Activated CD4-positive, alpha-beta T cell treated with anti-CD3 and anti-CD28 coated beads for 1 hour (primary cell): ENCODE results near the gene OXNAD1.

Experiments used
- DNase-seq: peaks from one replicate; pipeline ENCODE4 v3.0.0-alpha.2; 2020

The OXNAD1 gene

GRCh38 chr3:16248556-16248955 lies 16.5 kb upstream of the OXNAD1 start:
- no peak for DNase-seq

GRCh38 chr3:16249336-16249735 lies 15.7 kb upstream of the OXNAD1 start:
- no peak for DNase-seq

DNA sequence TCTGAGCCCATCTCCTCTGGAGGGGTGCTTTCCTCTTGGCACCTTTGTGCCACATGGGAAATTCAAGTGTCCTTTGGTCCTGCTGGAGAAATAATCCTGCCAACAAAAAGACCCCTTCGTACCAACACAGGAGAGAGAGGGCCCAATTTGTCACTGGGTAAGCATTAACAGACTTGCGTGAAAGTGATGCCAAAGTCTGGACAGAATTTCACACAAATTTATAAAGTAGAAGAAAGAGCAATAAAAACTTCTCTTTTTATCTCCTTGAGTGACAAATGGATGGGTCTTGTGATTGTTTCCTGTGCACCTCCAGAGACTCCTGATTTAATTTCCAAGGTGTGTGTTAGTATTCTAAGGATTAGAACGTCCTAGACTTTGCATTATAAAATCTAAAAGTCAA lies 15.1 kb upstream of the OXNAD1 start:
- DNase-seq = no peak

GRCh38 chr3:16251316-16252085 lies 13.5 kb upstream of the OXNAD1 start:
- no peak for DNase-seq

DNA sequence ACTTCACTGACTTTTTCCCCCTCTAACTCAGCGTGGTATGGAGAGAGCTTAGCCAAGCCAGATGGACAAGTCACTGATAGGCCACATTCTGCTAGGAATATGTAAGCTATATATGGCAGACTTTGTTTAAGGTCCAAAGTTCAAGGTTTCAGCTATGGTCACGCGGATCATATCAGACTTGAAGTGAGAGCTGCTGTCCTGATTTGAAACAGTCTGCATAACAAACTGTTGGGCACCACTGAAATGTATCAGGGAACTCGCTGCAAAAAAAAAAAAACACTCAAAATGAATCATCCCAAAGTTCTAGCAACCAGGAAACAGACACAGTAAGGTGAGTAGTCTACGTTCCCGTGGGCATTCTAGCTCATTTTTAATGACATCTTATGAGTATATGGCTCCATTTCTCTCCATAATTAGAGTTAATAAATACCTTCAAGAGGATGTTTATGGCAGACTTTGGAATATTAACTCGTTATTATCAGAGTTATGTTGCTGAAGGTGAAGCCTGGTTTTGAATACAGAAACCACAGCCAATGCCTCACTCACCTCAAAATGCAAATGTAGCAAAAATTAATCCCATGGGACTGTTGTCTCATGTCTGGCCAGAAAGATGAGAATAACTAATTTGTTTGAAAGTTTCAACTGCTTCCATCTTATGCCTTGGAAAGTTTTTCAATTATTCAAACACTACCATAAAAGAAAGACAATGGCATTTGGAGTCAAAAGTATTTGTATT lies 12.6 kb upstream of the OXNAD1 start:
- no peak for DNase-seq

DNA sequence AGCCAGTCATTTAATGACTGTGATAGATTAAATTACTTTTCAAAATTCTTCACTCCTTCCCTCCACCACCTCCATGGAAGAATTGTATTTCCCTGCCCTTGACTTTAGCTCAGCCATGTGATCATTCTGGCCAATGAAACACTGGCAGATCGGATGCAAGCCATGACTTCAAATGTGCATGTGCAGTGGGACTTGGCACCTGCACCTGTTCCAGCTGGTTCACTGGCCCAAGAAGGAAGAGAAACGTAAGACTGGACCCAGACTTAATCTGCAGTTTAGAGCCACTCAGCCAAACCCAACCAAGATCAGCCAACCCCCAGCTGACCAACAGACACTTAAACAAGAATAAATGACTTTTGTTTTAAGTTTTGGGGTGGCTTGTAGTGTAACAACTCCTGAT lies 12.0 kb upstream of the OXNAD1 start:
- DNase-seq = no peak

- no peak for DNase-seq
Observed at GRCh38 chr3:16253601-16254000, 11.4 kb upstream of the OXNAD1 start.

DNA sequence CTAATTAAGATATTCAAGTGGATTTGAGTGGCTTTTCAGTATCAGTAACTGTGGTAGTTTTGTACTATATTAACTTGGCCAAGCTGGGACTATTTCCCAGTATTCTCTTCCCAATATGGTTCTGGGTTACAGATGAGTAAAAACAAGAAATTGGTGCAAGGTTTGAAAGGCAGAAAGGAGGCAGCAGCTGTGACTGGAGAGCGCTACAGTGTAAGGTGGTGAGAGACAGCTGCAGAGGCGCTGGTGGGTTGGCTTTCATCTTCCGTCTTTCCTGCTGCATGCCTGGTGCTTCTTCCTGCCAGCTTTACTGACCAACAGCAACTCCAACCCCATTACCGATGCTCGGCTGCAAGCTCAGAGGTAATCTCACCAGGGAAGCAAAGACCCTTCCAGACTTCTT lies 10.1 kb upstream of the OXNAD1 start:
- no peak for DNase-seq

DNA sequence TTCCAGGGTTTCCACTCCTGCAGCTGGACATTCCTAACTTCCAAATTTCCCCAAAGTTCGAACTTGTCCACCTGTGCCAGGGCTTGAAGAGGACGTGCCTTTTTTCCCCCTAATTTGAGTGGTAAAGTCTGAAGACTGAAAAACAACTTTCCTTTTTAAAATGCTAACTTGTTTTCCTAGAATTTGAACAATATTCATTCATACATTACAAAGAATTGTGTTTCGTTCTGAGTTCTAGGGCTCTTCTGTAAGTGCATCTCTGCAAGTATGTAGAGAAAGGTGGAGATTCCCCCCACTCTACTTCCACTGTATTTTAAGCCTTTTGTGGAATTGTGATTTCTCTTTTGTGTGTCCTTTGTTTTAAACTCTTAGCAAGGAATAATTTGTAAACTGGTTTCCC lies 9.7 kb upstream of the OXNAD1 start:
- DNase-seq = no peak

- DNase-seq = no peak
Observed at GRCh38 chr3:16255726-16256125, 9.3 kb upstream of the OXNAD1 start.

GRCh38 chr3:16257309-16257708 lies 7.7 kb upstream of the OXNAD1 start:
- DNase-seq = no peak

DNA sequence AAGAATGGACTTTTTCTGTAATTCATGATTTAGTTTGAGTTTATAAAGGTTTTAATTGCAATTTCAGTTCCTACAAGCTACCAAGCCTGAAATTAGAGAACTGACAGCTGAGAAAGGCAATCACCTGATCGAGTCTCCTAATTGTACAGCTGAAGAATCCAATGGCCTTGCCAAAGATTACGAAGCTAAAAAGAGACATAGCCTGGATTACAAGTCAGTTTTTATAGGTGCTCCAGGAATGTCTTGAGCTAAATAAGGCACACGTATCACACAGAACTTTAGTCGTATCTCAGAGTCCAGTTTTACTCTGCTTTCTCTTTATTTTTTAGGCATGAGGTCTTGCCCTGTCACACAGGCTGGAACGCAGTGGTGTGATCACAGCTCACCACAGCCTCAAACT lies 6.8 kb upstream of the OXNAD1 start:
- no peak for DNase-seq

DNA sequence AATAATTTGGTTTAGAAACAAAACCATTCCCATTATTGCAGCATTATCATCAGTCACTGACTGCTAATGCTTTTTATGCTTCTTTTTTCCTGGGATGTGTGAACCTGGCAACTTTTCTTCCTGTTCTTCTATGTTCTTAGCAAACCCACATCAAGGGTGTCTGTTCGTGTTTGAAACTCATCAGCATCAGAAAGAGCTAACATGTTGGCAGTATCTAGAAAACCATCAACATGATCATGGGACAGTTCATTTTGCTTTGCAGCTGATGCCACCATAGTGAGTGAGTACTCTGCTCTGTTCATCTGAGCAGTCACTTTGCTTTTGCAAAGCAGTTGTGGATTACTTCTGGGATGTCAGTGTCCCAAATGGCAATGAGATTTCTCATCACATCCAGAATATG lies 6.1 kb upstream of the OXNAD1 start:
- DNase-seq = no peak

DNA sequence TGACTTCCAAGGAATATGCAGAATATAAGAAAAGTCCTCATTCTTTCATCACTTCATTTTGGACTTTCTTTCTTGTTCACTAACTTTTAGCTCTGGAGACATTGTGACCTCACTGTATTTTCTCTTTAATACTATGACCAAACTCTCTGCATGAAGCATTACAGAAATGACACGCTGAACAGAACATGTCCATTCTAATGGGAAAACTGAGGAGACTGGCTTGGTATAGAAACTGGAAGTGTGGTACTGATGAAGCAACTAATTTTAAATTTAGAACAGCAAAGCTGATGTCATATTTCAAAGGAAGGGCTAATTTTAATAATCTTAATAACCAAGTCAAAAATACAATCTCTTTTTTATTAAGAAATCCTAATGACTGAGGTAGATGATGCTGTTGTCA lies 5.0 kb upstream of the OXNAD1 start:
- no peak for DNase-seq

DNA sequence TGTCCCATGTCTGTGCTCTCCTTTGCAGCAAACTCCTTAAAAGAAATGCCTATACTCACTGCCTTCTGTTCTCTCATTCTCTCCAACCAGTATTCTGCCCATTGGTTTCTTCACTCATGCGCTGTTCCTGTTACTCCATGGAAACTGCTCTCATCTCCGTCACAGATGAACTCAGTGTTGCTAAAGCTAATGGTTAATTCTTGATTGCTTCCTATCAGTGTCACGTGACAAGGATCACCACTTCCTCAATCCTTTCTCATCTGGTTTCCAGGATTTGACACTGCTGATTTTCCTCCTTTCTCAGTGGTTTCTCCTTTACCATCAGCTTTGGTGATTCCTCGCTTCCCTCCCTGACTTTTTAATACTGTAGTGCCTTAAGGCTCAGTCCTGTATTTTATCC lies 2.8 kb upstream of the OXNAD1 start:
- DNase-seq = no peak

GRCh38 chr3:16264174-16264707 lies 771 bp upstream of the OXNAD1 start:
- no peak for DNase-seq

DNA sequence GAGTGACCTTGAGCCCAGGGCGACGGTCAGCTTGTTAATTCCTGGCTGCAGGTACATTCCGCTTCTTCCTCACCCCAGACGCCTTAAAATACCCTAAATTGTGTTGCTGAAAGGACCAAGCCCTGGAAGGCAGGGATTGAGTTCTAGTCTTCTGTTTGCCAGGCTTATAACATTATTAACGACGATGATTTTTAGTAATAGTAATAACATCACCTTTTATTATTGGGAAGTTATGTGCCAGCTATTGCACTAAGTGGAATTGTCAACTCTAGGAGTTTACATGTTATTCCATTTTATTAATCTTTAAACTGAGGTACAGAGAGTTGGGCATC lies 409 bp downstream of the OXNAD1 start:
- DNase-seq = no peak

DNA sequence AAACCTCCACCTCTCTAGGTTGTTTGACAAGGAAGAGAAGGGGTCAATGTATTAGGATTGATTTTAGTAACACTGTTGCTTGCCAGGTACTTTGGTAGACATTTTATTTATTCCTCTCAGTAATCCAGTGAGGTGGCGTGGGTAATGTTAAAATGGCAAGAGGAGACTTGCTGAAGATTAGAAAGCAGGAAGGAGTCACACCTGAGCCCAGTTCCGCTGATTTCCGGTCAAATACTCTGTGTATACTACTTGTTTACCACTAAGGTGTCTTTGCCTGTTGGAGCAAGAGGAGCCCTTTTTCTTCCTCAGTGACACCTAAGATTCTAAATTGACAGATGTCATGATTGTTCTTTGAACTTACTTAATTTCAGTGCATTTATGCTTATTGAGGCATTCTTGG lies 1.7 kb downstream of the OXNAD1 start:
- no peak for DNase-seq

GRCh38 chr3:16270855-16271254 lies 5.8 kb downstream of the OXNAD1 start:
- DNase-seq = no peak

- no peak for DNase-seq
Observed at GRCh38 chr3:16272588-16272987, 7.6 kb downstream of the OXNAD1 start.

DNA sequence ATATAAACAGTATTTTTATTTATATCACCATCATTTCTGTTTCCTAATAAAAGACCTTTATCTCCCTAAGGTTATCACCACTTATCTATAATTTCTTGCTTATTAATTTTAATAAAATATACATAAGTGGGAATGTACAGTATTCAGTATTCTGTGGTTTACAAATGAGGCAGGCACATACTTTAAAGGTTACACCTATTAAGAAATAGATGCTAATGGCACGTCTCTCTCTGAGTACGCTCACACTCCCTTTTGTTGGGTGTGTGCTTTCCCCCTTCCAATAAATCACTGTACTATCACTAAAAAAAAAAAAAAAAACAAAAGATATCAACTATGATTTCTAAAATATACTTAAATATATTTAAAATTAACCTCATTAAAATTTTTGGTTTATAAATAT lies 8.9 kb downstream of the OXNAD1 start:
- DNase-seq = no peak

GRCh38 chr3:16277471-16277870 lies 12.5 kb downstream of the OXNAD1 start:
- DNase-seq = no peak

- no peak for DNase-seq
Observed at GRCh38 chr3:16279010-16279801, 14.2 kb downstream of the OXNAD1 start.

- DNase-seq = no peak
Observed at GRCh38 chr3:16280671-16281070, 15.7 kb downstream of the OXNAD1 start.
